ENCODE results near the gene PKDCC. TPM values are rescaled to one million over a fixed set of nuclear protein-coding genes. Genes with fewer than 3 reads are reported as not detected.

PKDCC gene
- polyA plus RNA-seq, 1 donor from 2014 or later: not detected

- H3K9me3 Mint-ChIP-seq: peaks cover 0 to 5% (median 3%) of the 10 kb centered on the region in 3 donors
- H3K27ac Mint-ChIP-seq: no peak overlapping the region
- peaks cover 42 to 44% (median 44%) of the 10 kb centered on the region in 3 donors for H3K4me1 Mint-ChIP-seq
- peaks cover 2% of the 10 kb centered on the region for H3K36me3 Mint-ChIP-seq
- peak overlapping the region in 2 of 4 donors; percentile 73 to 82 for H3K4me3 Mint-ChIP-seq
- H3K27me3 Mint-ChIP-seq: peaks cover 2% of the 10 kb centered on the region
Observed at GRCh38 chr2:42104621-42105020, 56.8 kb downstream of the PKDCC start.

DNA sequence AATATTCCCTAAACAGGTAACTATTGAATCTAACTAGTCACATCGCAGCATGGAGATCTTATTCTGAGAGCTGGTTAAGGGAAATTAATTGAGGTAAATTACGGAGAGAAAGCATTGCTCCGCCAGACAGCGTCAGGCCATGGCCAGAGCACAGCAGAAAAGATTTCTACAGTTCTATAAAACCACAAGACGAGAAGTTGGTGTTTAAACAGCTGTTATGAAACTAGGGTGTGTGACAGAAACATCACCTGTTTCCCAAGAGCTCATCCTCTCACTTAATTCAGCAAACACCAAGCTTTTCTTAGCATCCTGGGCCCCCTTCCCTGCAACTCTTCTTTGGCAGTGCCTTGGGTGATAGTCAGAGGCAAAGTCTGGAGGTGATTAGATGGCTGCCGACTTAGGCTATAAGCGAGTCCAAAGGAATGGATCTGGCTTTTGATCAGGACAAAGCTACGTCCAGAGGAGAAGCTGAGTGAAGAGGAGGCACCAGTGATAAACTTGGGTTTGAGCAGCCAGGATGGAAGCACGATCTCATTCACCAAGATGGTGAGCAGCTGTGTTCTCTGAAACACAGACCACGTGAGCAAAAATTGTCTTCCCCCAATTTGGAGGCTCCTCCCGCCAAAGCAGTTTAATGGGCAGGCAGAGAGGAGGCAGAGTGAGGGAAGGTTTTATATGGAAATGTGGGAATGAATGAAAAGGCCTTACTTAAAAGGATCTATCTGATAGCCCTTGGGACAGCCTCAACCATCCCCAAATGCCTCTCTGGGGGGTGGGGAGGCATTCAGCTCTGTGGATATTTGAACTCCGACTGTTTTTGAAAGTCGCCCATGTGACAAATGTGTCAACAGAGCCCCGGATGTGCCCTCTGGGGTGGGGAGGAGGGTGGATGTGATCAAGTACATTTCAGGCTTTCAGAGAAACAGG, 57.8 kb downstream of the PKDCC start:
- peaks cover 32 to 38% (median 34%) of the 10 kb centered on the region in 3 donors for H3K4me1 Mint-ChIP-seq
- peaks cover 2% of the 10 kb centered on the region for H3K36me3 Mint-ChIP-seq
- no peaks in the 10 kb centered on the region for H3K9me3 Mint-ChIP-seq
- no peak overlapping the region for H3K4me3 Mint-ChIP-seq
- no peak overlapping the region for H3K27ac Mint-ChIP-seq
- peaks cover 2% of the 10 kb centered on the region for H3K27me3 Mint-ChIP-seq

- H3K4me3 Mint-ChIP-seq: no peak overlapping the region
- H3K27ac Mint-ChIP-seq: no peak overlapping the region
- peaks cover 2% of the 10 kb centered on the region for H3K27me3 Mint-ChIP-seq
- peaks cover 31 to 41% (median 34%) of the 10 kb centered on the region in 3 donors for H3K4me1 Mint-ChIP-seq
- peaks cover 2% of the 10 kb centered on the region for H3K36me3 Mint-ChIP-seq
- no peaks in the 10 kb centered on the region for H3K9me3 Mint-ChIP-seq
Observed at GRCh38 chr2:42106257-42106816, 58.5 kb downstream of the PKDCC start.

GRCh38 chr2:42107249-42108042, 59.6 kb downstream of the PKDCC start:
- peaks cover 2% of the 10 kb centered on the region for H3K36me3 Mint-ChIP-seq
- H3K27me3 Mint-ChIP-seq: peaks cover 2% of the 10 kb centered on the region
- no peak overlapping the region for H3K27ac Mint-ChIP-seq
- no peak overlapping the region for H3K4me3 Mint-ChIP-seq
- H3K9me3 Mint-ChIP-seq: no peaks in the 10 kb centered on the region
- peaks cover 27 to 36% (median 28%) of the 10 kb centered on the region in 3 donors for H3K4me1 Mint-ChIP-seq

Other genes starting within 250 kb of the PKDCC start
- 78.3 TPM for gene EML4, start 121.3 kb downstream of the PKDCC start, polyA plus RNA-seq

All from IgD-negative memory B cell (primary cell).